ENCODE data around the gene HAGHL. TPM values are rescaled to one million over a fixed set of nuclear protein-coding genes. Genes with fewer than 3 reads are reported as not detected.

Gene HAGHL
- polyA plus RNA-seq, 1 experiment, result 7.0 TPM

DNA sequence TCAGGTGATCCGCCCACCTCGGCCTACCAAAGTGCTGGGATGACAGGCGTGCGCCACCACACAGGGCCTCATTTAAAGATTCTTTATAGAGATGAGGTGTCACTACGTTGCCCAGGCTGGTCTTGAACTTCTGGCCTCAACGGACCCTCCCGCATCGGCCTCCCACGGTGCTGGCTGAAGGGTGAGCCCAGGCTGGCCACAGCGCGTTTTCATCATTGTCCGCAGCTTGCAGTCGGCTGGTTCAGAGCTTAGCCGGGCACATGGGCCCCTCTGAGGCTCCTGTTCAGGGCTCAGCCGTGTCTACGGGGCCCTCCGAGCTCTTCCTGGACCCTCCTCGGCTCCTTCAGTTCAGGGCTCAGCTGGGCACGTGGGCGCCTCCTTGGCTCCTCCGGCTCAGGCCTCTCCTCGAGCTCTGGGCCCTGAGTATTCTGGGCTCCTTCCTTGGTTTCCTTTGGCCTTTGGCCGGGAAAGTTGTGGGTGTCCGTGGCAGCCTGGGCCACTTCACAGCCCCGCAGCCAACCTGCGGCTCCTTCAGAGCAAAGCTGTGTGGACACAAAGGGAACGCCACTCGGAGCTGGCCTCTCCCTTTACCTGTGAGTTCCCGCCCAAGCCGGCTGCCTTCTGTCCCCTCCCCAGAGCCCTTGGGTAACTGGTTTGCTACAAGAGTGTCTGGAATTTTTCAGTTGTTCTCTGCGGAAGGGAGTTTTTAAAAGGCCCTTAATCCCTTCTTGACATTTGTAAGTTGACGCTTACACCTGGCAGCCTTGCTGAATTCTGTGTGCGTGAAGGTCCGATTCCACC, 32.4 kb downstream of the HAGHL start:
- DNase-seq (ENCODE audit: low read depth), result no peak
- no peaks in the 10 kb centered on the region for H3K27me3 ChIP-seq (ENCODE audit: control insufficient read depth, insufficient read depth, low read length)
- no peak overlapping the region for H3K4me3 ChIP-seq (ENCODE audit: low read depth, low read length)
- TF ChIP-seq, protein P1, sequence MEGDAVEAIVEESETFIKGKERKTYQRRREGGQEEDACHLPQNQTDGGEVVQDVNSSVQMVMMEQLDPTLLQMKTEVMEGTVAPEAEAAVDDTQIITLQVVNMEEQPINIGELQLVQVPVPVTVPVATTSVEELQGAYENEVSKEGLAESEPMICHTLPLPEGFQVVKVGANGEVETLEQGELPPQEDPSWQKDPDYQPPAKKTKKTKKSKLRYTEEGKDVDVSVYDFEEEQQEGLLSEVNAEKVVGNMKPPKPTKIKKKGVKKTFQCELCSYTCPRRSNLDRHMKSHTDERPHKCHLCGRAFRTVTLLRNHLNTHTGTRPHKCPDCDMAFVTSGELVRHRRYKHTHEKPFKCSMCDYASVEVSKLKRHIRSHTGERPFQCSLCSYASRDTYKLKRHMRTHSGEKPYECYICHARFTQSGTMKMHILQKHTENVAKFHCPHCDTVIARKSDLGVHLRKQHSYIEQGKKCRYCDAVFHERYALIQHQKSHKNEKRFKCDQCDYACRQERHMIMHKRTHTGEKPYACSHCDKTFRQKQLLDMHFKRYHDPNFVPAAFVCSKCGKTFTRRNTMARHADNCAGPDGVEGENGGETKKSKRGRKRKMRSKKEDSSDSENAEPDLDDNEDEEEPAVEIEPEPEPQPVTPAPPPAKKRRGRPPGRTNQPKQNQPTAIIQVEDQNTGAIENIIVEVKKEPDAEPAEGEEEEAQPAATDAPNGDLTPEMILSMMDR (IDR thresholded peaks at IDR 0.05; ENCODE audit: insufficient read depth, low read depth, low read length), result no peak
- CTCF ChIA-PET, result interaction anchor here (1.0 kb wide), 1 partner anchor 47 kb away, joined by 4 read pairs; no protein-coding TSS in a partner anchor
- H3K36me3 ChIP-seq (ENCODE audit: control insufficient read depth, insufficient read depth, low read length), result no peaks in the 10 kb centered on the region
- POLR2A ChIA-PET, result no interaction called here

DNA sequence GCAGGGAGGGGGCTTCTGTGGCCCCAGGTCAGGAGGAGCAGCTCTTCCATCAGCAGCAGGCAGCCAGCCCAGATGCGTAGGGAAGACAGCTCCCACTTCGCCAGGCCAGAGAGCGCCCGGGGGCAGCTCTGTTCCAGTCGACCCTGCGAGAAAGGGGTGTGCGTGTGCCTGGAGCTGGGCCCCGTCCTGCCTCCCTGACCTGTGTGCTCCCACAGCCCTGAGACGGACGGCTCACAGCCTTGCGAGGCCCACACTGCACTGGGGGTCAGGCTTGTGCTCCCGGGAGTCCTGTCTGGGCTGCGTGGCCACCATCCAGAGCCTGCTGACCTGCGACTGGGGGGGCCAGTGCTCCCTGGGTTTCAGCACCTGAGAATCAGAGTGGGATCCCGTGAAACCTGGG, 33.2 kb downstream of the HAGHL start:
- Histone ChIP-seq H3K4me3 (ENCODE audit: low read depth, low read length) (no peak overlapping the region), H3K36me3 (ENCODE audit: control insufficient read depth, insufficient read depth, low read length) (no peaks in the 10 kb centered on the region), H3K27me3 (ENCODE audit: control insufficient read depth, insufficient read depth, low read length) (no peaks in the 10 kb centered on the region)
- TF ChIP-seq, protein P1 (IDR thresholded peaks at IDR 0.05; ENCODE audit: insufficient read depth, low read depth, low read length), result no peak
- ChIA-PET CTCF (interaction anchor here (0.7 to 1.5 kb wide), 4 partner anchors 9 to 434 kb away, joined by 3 to 5 read pairs (median 4); no protein-coding TSS in a partner anchor), POLR2A (interaction anchor here (0.5 kb wide), 1 partner anchor 47 kb away, joined by 18 read pairs; no protein-coding TSS in a partner anchor)
- DNase-seq (ENCODE audit: low read depth), result no peak

DNA sequence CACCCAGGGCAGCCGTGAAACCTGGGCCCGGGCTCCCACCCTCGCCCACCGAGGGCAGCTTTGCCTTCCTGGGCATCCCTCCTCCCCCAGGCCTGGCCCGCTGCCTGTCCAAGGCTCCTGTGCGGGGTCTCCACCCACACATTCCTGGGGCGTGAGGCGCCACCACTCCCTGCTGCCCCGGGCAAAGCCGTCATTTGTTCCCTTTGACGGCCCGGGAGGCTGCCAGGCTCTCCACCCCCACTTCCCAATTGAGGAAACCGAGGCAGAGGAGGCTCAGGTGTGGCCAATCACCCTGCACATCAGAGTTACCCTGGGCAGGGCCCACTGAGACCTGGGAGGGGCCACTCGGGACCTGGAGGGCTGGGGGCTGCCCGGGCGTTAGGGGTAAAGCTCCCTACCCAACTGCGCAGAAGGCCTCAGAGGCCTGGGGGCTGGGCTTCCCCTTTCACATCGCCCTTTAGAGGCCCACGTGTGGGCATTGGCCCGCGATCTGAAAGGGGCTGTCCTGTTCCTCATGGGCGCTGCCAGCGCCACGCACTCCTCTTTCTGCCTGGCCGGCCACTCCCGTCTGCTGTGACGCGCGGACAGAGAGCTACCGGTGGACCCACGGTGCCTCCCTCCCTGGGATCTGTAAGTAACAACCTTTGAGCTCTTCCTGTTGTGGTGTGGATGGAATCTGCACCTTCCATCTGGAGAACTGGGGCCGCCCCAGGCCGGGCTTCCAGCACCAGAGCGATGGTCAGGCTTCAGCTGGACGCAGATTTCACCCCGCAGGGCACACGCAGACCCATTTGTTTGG, 33.8 kb downstream of the HAGHL start, which contains the start of gene MSLN:
Gene MSLN (plus strand): TSS at position 190 of the 799 bp plus-strand sequence. CDS start 1,947 bp downstream, outside the sequence.
- TF ChIP-seq, protein P1 (IDR thresholded peaks at IDR 0.05; ENCODE audit: insufficient read depth, low read depth, low read length), result no peak
- H3K27me3 ChIP-seq (ENCODE audit: control insufficient read depth, insufficient read depth, low read length), result no peaks in the 10 kb centered on the region
- DNase-seq (ENCODE audit: low read depth), result no peak
- ChIA-PET POLR2A (interaction anchor here (0.5 kb wide), 1 partner anchor 47 kb away, joined by 18 read pairs; no protein-coding TSS in a partner anchor), CTCF (interaction anchor here (0.7 to 1.5 kb wide), 4 partner anchors 9 to 433 kb away, joined by 3 to 5 read pairs (median 3); partner anchors contain the start of gene CIAO3)
- H3K36me3 ChIP-seq (ENCODE audit: control insufficient read depth, insufficient read depth, low read length), result no peaks in the 10 kb centered on the region
- H3K4me3 ChIP-seq (ENCODE audit: low read depth, low read length), result no peak within 1 kb of the TSS

DNA sequence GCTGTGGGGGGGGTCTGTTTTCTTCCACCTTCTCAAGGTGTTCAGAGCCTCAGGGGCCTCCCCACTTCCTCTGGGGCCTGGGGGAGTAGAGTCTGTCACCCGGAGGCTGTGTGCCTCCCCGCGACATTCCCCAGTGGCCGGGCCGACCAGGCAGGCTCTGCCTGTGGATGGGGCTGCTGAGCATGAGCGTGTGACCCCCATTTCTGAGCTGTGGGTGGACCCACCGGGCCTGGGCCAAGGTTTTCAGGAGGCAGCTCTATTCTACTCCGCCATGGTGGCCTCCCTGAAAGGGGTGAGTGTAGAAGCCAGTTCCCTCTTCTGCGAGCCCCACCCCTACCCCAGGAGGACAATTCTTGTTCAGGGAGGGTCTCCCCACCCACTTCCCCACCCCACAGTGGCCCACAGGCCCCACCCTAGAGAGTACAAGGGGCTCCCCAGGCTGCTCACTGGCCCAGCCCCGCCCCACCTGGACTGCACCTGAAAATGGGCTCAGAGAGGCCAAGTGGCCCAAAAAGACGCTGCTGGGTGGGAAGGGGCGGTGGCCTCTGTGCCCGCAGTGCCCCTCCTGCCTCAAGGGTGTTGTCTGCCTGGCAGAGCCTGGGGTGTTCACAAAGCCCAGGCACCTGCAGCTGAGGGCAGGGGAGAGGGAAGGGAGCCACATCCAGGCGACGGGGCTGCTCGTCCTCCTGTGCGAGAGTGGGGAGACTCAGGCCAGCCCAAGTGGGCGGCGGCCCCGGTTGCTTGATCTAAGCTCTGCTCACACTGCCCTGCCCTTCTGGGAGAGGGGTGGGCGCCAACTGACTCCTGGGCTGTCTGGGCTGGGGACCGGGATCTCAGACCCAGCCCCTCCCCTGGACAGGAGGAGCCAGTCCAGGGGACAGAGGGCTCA, 35.0 kb downstream of the HAGHL start:
- Histone ChIP-seq H3K4me3 (ENCODE audit: low read depth, low read length) (no peak overlapping the region), H3K36me3 (ENCODE audit: control insufficient read depth, insufficient read depth, low read length) (no peaks in the 10 kb centered on the region), H3K27me3 (ENCODE audit: control insufficient read depth, insufficient read depth, low read length) (no peaks in the 10 kb centered on the region)
- DNase-seq (ENCODE audit: low read depth), result no peak
- ChIA-PET POLR2A (interaction anchor here (0.6 kb wide), 1 partner anchor 13 kb away, joined by 3 read pairs; no protein-coding TSS in a partner anchor), CTCF (interaction anchor here (1.2 to 1.5 kb wide), 4 partner anchors 11 to 50 kb away, joined by 3 to 5 read pairs (median 4); no protein-coding TSS in a partner anchor)
- TF ChIP-seq, protein P1 (IDR thresholded peaks at IDR 0.05; ENCODE audit: insufficient read depth, low read depth, low read length), result no peak

Measured in BJ (cell line).